Stimulated activated CD8-positive, alpha-beta memory T cell treated with anti-CD3 and anti-CD28 coated beads, Interleukin-12 subunit alpha, Interleukin-12 subunit beta, amount 100 ng/mL, for 4 hours (primary cell): Measurements from ENCODE around the gene HNRNPLL.
"Not testable (repeated sequence)": the region's sequence is repeated elsewhere in the genome, so short reads cannot be mapped to it uniquely, and the experiment has no call there.

Source experiments
- DNase-seq: peaks from one replicate; pipeline ENCODE4 v3.0.0-alpha.2; 2020; ENCODE audit warnings: low read depth

Gene HNRNPLL

GRCh38 chr2:38552259-38552658, 50.5 kb downstream of the HNRNPLL start:
- DNase-seq: no peak

DNA sequence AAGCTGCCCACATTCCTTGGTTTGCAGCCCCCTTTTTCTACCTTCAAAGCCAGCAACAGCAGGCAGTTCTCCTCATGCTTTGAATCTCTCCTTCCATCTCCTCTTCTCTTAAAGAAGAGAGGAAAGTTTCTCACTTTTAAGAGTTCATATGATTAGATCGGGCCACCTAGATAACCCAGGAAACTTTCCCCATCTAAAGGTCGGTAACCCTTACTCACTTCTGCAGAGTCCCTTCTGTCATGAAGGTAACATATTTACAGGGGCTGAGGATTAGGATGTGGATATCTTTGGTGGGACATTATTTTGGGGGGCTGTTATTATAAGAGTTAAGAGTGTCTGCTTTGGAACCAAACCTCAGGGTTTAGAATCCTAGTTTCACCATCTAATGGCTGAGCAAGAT, 51.0 kb downstream of the HNRNPLL start:
- DNase-seq: no peak

DNA sequence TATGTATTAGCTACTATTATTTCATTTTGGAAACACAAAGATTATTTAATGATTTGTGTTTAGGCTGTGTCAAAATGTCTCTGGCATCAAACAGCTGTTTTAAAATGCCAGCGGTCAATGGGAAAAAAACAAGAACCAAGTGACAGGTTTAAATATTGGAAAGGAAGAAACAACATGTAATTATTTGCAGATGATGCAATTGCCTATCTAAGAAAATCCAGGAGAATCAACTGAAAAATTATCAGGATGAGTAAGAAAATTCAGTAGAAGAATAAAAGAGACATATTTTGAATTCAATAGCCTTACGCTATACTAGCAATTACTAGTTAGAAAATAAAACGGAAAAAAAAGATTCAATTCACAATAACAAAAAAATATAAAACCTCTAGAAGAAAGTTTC, 51.6 kb downstream of the HNRNPLL start:
- DNase-seq: no peak

DNA sequence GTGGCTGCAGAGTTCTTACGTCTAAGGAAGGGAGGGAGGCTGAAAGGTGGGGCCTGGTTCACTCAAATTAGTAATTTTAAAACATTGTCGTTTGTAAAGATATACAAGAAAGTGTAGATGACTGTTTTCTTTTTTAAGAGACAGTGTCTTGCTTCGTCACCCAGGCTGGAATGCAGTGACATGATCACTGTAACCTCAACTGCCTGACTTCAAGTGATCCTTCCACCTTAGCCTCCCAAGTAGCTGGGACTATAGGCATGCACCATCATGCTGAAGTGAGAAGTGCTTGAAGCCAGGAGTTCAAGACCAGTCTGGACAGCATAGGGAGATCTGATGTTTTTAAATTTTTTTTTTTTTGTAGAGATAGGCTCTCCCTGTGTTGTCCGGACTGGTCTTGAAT, 52.9 kb downstream of the HNRNPLL start:
- no peak for DNase-seq

DNA sequence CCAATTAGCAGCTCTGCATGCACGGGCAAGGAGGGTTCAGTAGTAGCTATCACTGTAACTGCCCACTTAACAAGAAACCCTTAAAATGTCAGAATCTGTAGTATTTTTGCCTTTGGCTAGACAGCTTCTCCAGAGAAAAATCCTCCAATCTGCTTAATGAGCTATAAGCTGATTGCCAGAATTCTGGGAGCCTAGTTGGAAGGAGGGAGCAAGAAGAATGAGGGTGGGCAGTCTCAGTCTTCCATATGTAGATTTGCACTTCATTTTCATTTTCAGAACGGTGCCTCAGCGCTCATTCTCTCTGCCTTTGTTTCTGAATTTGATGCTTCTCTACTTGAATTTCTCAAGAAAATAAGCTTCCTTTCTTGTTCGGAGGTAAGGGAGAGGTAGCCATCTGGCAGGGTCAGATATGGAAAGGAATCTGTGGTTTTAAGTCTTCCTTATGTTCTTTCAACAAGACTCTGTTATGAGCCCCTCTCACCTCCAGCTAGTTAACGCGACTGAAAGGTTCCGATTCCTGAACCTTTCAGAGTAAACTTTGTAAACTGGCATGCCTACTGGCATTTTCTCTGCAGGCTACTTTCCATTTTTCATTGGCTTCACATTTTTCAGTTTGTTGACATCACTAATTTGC, 53.5 kb downstream of the HNRNPLL start:
- no peak for DNase-seq

GRCh38 chr2:38547791-38548190, 54.9 kb downstream of the HNRNPLL start:
- no peak for DNase-seq

DNA sequence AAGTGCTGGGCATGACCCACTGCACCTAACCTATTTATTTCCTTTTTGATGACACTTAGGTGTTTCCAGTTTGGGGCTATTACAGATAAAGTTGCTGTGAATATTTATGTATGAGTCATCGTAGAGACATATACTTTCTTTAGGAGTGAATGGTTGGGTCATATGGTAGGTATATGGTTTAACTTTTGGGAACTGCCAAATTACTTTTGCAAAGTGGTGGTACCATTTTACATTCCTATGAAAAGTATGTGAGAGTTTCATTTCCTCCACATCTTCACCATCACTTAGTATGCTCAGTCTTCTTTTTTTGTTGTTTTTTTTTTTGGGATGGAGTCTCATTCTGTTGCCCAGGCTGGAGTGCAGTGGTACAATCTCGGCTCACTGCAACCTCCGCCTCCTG, 56.1 kb downstream of the HNRNPLL start:
- DNase-seq: no peak

DNA sequence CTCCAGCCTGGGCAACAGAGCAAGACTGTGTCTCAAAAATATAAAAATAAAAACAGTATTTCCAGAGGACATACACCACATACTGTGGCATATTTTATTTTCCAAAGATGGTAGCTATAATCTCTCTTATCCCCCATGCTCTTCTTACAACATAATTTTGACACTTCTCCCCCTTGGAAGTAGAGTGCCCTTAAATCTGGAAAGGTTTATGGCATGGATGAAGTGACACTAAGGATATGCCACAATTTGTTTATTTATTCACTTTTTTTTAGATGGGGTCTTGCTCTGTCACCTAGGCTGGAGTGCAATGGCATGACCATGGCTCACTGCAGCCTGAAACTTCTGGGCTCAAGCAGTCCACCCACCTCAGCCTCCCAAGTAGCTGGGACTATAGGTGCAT, 56.7 kb downstream of the HNRNPLL start:
- DNase-seq: no peak

- DNase-seq: not testable (repeated sequence)
Observed at GRCh38 chr2:38542248-38542631, 60.5 kb downstream of the HNRNPLL start.

- DNase-seq: no peak
Observed at GRCh38 chr2:38540580-38541286, 62.0 kb downstream of the HNRNPLL start.

GRCh38 chr2:38539086-38539485, 63.6 kb downstream of the HNRNPLL start:
- DNase-seq: no peak

DNA sequence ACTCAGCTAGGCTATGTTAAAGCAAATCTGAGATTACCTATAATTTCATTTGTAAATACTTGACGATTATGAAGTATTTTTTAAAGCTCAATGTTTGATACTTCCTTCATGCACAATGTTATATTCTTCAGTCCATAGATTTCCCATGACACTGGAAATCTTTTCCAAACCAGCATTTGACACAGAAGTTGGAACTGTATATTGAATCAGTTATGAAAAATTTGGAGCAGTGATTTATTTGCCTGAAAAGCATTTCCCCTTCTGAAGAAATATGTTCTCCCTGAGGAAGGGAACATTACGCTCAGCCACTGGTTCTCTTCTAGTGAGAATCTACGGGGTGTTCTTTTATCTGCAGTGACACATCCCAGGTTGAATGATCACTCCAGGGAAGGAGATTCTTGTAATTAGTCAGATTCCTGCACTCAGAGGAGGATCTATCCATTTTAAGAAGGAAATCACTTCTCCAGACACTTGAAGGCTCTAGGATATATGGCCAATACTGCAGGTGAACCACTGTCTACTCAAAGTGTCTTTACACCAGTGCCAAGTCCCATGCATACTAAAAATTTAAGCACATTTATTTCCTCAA, 64.7 kb downstream of the HNRNPLL start:
- no peak for DNase-seq

GRCh38 chr2:38537296-38537695, 65.4 kb downstream of the HNRNPLL start:
- not testable (repeated sequence) for DNase-seq

GRCh38 chr2:38535744-38536506, 66.8 kb downstream of the HNRNPLL start:
- DNase-seq: peak; percentile 61

DNA sequence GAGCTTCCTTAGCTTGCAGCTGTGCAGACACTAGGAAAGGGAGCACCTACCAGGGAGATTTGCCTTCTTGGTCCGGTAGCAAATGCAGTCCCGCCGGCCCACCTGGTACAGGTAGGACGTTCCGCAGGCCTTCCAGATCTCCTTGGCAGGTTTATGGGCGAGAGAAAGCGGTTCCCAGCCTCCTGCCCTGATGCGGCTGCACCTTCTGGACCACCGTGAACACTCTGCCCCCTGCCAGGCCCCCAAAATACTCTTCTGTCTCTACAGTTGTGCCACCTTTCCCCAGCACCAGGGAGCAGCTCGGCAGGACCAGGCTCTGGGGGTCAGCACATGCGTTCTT, 67.4 kb downstream of the HNRNPLL start:
- DNase-seq: no peak

DNA sequence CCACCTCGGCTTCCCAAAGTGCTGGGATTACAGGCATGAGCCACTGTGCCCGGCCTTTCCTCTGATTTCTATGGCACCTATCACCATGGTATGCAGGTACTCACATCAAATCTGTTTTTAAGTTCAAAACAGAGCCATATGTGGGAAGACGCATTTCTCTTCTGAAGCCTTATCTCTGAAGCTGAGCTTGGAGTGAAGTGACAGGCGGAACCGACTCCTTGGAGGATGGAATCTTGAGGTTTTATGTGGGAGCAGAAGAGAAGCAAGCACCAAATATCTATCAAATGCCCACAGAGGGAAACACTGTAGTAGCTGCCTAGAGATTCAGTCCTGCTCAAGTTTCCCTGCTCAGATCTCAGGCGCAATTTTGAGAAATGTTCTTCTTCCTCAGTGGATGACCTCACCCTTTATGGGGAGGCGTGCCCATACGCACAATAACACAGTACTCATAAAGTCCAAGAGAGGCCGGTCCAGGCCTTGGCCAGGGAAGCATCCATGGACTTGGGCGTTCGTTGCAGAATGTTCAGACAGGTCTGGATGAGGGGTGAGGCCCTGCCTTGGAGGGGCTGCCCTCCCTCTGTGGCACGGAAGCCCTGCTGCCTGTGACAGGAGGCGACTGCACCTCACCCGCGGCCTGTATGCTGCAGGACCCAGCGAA, 67.9 kb downstream of the HNRNPLL start:
- no peak for DNase-seq

GRCh38 chr2:38533757-38534545, 68.8 kb downstream of the HNRNPLL start:
- DNase-seq: no peak

- DNase-seq: no peak
Observed at GRCh38 chr2:38533180-38533579, 69.5 kb downstream of the HNRNPLL start.

- no peak for DNase-seq
Observed at GRCh38 chr2:38532366-38532765, 70.4 kb downstream of the HNRNPLL start.

- DNase-seq: no peak
Observed at GRCh38 chr2:38529208-38529607, 73.5 kb downstream of the HNRNPLL start.

DNA sequence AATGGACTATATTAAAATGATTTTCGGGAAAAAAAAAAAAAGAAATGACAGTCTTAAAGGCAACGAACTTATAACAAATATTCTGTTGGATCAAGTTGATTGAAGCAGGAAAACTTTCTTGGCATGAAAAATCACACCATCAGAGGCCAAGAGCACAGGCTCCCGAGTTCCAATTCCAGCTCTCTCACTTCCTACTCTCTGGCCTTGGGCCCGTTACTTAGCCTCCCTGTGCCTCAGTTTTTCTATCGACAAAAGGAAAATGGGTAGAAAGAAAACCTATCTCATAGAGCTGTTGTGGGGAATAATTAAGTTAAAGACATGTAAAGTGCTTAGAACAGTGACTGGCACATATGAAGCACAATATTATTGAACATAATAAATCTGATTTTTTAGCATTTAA, 74.2 kb downstream of the HNRNPLL start:
- DNase-seq: no peak

DNA sequence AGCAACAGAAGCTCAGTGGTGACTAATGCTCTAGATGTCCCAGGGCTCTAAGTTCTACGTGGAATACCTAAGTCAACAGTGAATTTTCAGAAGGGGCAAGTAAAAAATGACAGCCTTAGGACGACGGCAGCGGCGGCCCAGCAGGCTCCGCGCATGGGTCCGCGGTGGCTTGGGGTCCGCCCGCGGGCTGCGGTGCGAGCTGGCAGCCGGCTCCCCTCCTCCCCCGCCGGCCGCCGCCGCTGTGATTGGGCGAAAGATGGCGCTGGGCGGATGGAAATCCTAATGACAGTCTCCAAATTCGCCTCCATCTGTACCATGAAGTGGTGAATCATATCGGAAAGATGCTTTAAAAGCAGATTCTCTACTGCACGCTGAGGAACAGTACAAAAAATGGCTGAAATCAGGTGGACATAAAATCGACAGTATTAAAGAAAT, 74.7 kb downstream of the HNRNPLL start:
- DNase-seq: peak; percentile 16
